NCI-H1105 treated with DMSO at 0.1 percent for 48 hours (cell line): ENCODE results near the gene SORCS1.

ENCODE experiments used
- DNase-seq: peaks from one replicate; lab custom pipeline; 2025; lab: John Stamatoyannopoulos, UW

SORCS1 gene

DNA sequence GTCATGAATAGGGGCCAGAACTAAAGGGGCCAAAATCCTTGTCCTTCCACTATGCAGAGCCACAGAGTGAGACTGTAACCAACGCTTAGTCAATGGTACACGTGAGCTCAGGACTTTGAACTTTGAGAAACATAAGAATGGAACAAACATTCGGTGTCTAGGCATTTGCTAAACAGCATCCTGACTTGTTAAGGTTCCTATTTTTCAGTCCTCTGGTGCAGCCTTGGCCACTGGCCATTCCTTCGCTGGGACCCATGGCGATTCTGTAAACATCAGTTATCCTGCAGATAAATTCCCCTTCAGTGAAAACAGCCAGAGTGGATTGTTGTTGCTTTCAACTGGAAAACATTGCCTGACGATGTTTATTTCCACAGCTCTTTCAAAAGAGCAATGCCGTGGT lies 266.8 kb downstream of the SORCS1 start:
- DNase-seq, result no peak

GRCh38 chr10:106894692-106895091 lies 269.8 kb downstream of the SORCS1 start:
- no peak for DNase-seq

- DNase-seq, result no peak
These were observed 286.9 kb downstream of the SORCS1 start for GRCh38 chr10:106877574-106877973.

- DNase-seq, result no peak
These were observed 290.0 kb downstream of the SORCS1 start for GRCh38 chr10:106874604-106874889.

DNA sequence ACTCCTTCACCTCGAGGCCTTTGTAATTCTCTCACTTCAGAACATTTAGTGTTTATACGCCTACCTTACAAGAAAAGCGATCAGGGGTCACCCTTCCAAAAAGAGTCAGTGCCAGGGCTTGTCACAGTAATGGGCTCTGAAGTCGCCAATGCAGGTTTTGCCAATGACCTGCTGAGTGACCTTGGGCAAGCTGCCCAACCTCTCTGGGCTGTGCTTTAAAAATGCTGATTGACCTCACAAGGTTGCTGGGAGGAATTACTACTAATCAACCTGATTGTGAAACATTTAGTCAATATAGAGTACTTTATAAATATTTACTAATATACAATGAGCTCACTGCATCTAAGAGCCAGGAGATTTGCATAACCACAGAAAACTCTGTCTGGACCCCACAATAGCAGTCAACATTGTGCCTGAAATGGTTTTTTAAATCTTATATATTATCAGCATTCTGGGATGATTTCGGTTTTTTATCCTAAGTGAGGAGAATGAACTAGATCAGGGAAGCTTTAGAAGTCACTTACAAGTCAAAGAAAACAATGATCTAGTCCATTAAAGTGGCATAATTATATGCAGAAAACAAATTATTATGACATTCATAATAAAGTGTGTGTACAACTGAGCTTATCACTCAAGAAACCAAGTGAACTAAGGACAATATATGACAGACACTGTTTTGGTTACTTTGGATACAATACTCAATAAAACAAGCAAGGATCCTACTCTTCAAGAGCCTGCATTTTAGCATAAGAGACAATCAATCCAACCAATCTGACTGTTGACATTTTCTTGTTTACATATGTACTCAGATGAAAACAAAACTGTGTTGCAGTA lies 290.5 kb downstream of the SORCS1 start:
- no peak for DNase-seq

- DNase-seq, result no peak
These were observed 292.3 kb downstream of the SORCS1 start for GRCh38 chr10:106872176-106872575.

GRCh38 chr10:106866244-106866845 lies 298.2 kb downstream of the SORCS1 start:
- no peak for DNase-seq

DNA sequence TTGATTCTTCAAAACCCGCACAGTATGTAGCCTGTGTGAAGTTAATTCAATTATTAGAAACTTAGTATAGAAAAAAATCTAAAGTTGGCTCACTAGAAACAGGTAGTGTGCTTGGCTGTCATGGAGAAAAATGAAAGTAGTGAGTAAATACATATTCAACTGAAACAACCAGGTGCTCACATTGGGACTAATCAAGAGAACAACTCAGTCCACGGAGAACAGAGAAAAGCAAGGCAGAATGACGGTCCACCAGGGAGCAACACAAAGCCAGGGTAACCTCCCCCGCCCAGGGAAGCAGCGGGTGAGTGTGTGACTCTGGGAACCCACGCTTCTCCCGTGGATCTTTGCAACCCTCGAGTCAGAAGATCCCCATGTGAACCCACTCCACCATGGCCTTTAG lies 300.5 kb downstream of the SORCS1 start:
- no peak for DNase-seq

DNA sequence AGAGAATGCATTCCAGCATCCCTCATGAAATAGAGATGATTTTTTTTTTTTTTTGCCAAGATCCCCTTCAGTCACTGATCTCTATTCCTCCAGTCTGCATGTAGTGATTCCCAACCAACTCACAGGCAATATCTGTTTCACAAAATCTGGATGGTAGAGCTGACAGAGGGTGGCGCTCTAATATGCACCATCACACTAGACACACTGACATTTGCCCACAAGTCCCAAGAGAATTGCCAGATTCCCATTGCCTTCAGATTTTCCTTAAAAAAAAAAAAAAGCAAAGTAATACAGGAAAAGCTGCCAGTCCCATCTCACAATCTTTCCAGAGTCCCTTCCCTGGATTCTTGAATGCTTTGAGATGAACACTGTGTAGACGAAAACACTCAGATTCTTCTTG lies 301.0 kb downstream of the SORCS1 start:
- no peak for DNase-seq

- DNase-seq, result no peak
These were observed 304.4 kb downstream of the SORCS1 start for GRCh38 chr10:106859892-106860652.

DNA sequence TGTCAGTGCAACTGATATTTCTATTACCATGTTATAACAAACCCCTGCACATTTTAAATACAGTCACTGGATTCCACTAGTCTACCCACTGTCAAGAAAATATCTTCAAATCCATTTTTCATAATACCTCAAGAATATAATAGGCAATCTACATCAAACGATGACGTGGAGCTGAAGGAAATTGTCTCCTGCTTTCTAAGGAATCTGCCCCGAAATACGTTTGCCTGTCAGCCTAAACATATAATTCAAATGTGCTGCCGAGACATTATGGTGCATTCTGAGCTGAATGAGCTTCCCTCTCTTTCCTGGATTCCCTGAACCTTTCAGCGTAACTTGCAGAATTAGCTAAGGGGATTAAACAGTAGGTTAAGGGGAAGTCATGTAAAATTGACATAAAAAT lies 306.8 kb downstream of the SORCS1 start:
- DNase-seq, result no peak

GRCh38 chr10:106857213-106857612 lies 307.3 kb downstream of the SORCS1 start:
- DNase-seq, result no peak

- no peak for DNase-seq
These were observed 327.4 kb downstream of the SORCS1 start for GRCh38 chr10:106836933-106837663.

GRCh38 chr10:106832846-106833245 lies 331.7 kb downstream of the SORCS1 start:
- no peak for DNase-seq

GRCh38 chr10:106830471-106830870 lies 334.0 kb downstream of the SORCS1 start:
- DNase-seq, result no peak

DNA sequence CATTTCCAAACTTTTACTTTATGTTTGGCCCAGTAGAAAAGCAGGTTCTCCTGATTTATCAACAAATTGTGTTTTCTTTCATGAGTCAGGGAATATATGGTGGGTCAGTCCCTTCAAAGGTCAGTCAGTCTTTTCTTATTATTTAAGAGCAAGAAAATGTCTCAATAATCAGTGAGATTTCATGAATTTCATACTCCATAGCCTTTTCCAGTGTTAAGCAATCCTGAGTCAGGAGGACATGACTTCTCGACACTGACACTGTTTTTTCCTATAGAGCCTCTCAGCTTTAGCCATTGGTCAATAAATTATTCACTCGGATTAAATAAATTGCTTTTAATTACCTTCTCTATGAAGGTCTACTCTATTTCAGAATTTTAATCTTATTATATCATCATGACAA lies 334.5 kb downstream of the SORCS1 start:
- no peak for DNase-seq

GRCh38 chr10:106826716-106827115 lies 337.8 kb downstream of the SORCS1 start:
- no peak for DNase-seq

- no peak for DNase-seq
These were observed 338.7 kb downstream of the SORCS1 start for GRCh38 chr10:106825576-106826364.

- DNase-seq, result no peak
These were observed 343.9 kb downstream of the SORCS1 start for GRCh38 chr10:106820579-106820978.

DNA sequence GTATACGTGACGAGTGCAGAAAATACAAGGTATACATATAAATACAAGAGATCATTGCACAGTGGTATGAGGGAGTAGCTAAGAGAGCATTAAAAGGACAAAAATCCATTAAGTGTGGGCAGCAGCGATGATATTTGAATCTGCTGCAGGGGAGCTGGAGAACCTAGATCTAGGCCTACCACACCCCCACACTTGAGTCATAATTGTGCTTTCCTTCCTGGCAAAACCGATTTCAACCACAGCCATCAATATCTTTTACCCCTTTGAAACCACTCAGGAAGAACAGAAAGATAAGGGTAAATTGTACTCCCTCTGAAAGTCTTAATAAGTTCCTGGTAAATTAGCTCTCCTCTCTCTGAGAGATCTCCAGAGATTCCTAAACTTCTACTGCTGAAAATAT lies 345.0 kb downstream of the SORCS1 start:
- DNase-seq, result no peak

DNA sequence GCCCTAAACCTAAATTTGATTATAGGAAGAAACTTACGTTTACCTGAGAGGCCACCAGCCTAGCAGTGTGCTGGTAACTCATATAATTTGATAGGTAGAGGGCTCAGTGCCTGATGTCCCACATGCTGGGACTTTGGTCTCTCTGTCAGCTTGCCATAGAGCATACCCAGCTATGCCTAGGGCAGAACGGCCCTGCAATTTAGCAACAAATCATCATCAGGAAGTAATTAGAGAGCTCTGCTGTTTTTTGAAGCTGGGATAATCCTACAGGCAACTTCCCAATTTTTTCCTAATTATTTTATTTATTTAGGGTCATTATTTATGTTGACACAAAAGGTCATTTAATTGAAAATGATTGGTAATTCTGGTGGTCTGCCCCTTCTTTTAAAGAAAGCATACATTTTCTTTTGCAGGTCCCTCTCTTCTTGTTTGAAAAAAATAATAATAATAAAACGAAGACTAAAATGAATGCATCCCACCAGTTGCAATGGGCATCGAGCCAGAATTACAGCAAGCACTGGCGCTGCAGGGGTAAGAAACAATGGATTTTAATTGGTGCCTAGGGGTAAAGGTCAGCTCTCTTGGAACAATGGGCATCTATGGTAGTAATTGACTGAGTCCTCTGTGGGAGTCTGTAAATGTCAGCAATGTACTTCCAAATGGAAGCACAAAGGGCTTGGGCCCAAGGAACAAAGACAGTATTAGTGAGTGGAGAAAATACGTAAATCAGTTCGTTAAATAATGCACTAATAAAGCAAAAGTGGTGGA lies 348.0 kb downstream of the SORCS1 start:
- DNase-seq, result no peak
